Measurements from ENCODE around the gene ATP6V1G3. TPM values are rescaled to one million over a fixed set of nuclear protein-coding genes. Genes with fewer than 3 reads are reported as not detected.
A peak's percentile ranks its signal among the peaks of the same experiment; 100 is the strongest.
"Not testable (repeated sequence)": the region's sequence is repeated elsewhere in the genome, so short reads cannot be mapped to it uniquely, and the experiment has no call there.

Gene ATP6V1G3, protein sequence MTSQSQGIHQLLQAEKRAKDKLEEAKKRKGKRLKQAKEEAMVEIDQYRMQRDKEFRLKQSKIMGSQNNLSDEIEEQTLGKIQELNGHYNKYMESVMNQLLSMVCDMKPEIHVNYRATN
- polyA plus RNA-seq (2013), result not detected in 2 replicates

DNA sequence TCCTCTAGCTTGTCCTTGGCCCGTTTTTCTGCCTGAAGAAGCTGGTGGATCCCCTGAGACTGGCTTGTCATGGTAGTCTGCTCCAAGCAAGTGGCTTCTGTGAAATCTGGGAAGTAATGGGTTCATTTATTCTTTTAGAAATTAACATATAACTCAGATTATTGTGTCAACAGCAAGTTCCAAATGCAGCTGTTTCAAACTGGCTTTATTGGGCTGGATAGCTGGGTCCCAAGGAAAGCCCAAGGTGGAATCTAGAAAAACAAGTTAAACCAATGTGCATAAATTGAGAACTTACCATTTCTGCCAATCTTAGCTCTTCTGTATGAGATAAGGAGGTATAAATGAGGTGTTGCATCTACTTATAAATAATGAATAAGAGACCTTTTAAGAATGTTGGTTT lies at the start of gene ATP6V1G3:
TSS of gene ATP6V1G3 (minus strand) at position 101 of the 400 bp plus-strand sequence. CDS start at position 71, 30 bp downstream.
- no peak within 1 kb of the TSS for H3K18ac ChIP-seq (ENCODE audit: low read length)
- H3K14ac ChIP-seq (ENCODE audit: low read length), result no peak within 1 kb of the TSS
- H3K9ac ChIP-seq (ENCODE audit: low read length), result no peak within 1 kb of the TSS
- no peak within 1 kb of the TSS for H2AK5ac ChIP-seq (ENCODE audit: low read length)
- H4K8ac ChIP-seq (ENCODE audit: low read depth, low read length), result no peak within 1 kb of the TSS
- no peaks in the 10 kb centered on the region for H3K79me2 ChIP-seq (ENCODE audit: control insufficient read depth, insufficient read depth, low read length, poor library complexity)
- H2BK5ac ChIP-seq (ENCODE audit: low read depth, low read length, poor library complexity), result no peak within 1 kb of the TSS
- no peak within 1 kb of the TSS for H3K4ac ChIP-seq (ENCODE audit: low read depth, low read length)
- H3K79me1 ChIP-seq (ENCODE audit: low read length), result no peaks in the 10 kb centered on the region
- H2AFZ ChIP-seq (ENCODE audit: insufficient read depth, low read length, poor library complexity), result no peak within 1 kb of the TSS
- H2BK12ac ChIP-seq (ENCODE audit: low read length), result no peak within 1 kb of the TSS
- H3K23ac ChIP-seq (ENCODE audit: low read length), result no peak within 1 kb of the TSS
- H3K4me1 ChIP-seq (ENCODE audit: control insufficient read depth in 1 of 2, insufficient read depth in 2 of 2, low read length in 2 of 2), result no peaks in the 10 kb centered on the region
- no peak within 1 kb of the TSS for H4K12ac ChIP-seq (ENCODE audit: low read depth, low read length)
- H2BK120ac ChIP-seq (ENCODE audit: insufficient read depth, low read length, poor library complexity), result no peak within 1 kb of the TSS
- no peaks in the 10 kb centered on the region for H3K27me3 ChIP-seq (ENCODE audit: insufficient read depth, low read length)
- H4K91ac ChIP-seq (ENCODE audit: low read depth, low read length), result no peak within 1 kb of the TSS
- WGBS (ENCODE audit: extremely low coverage, insufficient coverage, insufficient read length), result no CpG with 5 or more reads among the region's 1 CpG
- no peak within 1 kb of the TSS for H3K27ac ChIP-seq (ENCODE audit: low read depth, low read length)
- H3K4me3 ChIP-seq (ENCODE audit: low read depth, low read length), result no peak within 1 kb of the TSS
- H3K36me3 ChIP-seq (ENCODE audit: control insufficient read depth in 1 of 2, insufficient read depth in 2 of 2, low read length in 2 of 2), result no peaks in the 10 kb centered on the region
- H3K9me3 ChIP-seq (ENCODE audit: insufficient read depth, low read depth, low read length), result no peaks in the 10 kb centered on the region
- no peak within 1 kb of the TSS for H3K4me2 ChIP-seq (ENCODE audit: low read length)
- DNase-seq, result peak in 1 of 2 donors; percentile 45

DNA sequence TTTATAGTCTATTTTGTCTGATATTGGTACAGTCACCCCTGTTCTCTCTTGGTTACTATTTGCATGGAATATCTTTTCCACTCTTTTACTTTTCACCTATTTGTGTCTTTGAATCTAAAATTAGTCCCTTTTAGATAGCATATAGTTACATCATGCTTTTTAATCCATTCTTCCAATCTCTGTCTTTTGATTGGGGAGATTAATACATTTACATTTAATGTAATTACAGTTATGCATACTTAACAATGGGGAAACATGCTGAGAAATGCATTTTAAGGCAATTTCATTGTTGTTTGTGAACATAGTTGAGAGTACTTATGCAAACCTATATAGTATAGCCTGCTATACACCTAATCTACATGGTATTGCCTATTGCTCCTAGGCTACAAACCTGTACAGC lies 48.4 kb upstream of the ATP6V1G3 start:
- Histone ChIP-seq H3K79me1 (ENCODE audit: low read length) (no peaks in the 10 kb centered on the region), H4K8ac (ENCODE audit: low read depth, low read length) (no peak overlapping the region), H3K18ac (ENCODE audit: low read length) (no peak overlapping the region), H3K9me3 (ENCODE audit: insufficient read depth, low read depth, low read length) (no peaks in the 10 kb centered on the region), H3K4me1 (ENCODE audit: control insufficient read depth in 1 of 2, insufficient read depth in 2 of 2, low read length in 2 of 2) (no peaks in the 10 kb centered on the region), H2AFZ (ENCODE audit: insufficient read depth, low read length, poor library complexity) (no peak overlapping the region), H3K4me2 (ENCODE audit: low read length) (no peak overlapping the region), H4K91ac (ENCODE audit: low read depth, low read length) (no peak overlapping the region), H2AK5ac (ENCODE audit: low read length) (no peak overlapping the region), H3K4me3 (ENCODE audit: low read depth, low read length) (no peak overlapping the region), H2BK5ac (ENCODE audit: low read depth, low read length, poor library complexity) (no peak overlapping the region), H3K9ac (ENCODE audit: low read length) (no peak overlapping the region), H2BK12ac (ENCODE audit: low read length) (no peak overlapping the region), H3K27ac (ENCODE audit: low read depth, low read length) (no peak overlapping the region), H2BK120ac (ENCODE audit: insufficient read depth, low read length, poor library complexity) (no peak overlapping the region), H3K14ac (ENCODE audit: low read length) (no peak overlapping the region), H4K12ac (ENCODE audit: low read depth, low read length) (no peak overlapping the region), H3K4ac (ENCODE audit: low read depth, low read length) (no peak overlapping the region), H3K79me2 (ENCODE audit: control insufficient read depth, insufficient read depth, low read length, poor library complexity) (no peaks in the 10 kb centered on the region), H3K36me3 (ENCODE audit: control insufficient read depth in 1 of 2, insufficient read depth in 2 of 2, low read length in 2 of 2) (no peaks in the 10 kb centered on the region), H3K27me3 (ENCODE audit: insufficient read depth, low read length) (no peaks in the 10 kb centered on the region), H3K23ac (ENCODE audit: low read length) (no peak overlapping the region)
- no peak for DNase-seq

DNA sequence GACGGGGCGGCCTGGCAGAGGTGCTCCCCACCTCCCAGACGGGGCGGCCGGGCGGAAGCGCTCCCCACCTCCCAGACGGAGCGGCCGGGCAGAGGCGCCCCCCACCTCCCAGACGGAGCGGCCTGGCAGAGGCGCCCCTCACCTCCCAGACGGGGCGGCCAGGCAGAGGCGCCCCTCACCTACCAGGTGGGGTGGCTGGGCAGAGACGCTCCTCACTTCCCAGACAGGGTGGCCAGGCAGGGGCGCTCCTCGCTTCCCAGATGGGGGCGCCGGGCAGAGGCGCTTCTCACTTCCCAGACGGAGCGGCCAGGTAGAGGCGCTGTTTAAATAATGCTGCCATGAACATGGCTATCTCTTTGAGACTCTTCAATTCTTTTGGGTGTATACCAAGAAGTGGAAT lies 43.7 kb upstream of the ATP6V1G3 start:
- WGBS (ENCODE audit: extremely low coverage, insufficient coverage, insufficient read length), result no CpG with 5 or more reads among the region's 26 CpGs
- Histone ChIP-seq H2BK12ac (ENCODE audit: low read length) (no peak overlapping the region), H3K36me3 (ENCODE audit: control insufficient read depth in 1 of 2, insufficient read depth in 2 of 2, low read length in 2 of 2) (no peaks in the 10 kb centered on the region)

DNA sequence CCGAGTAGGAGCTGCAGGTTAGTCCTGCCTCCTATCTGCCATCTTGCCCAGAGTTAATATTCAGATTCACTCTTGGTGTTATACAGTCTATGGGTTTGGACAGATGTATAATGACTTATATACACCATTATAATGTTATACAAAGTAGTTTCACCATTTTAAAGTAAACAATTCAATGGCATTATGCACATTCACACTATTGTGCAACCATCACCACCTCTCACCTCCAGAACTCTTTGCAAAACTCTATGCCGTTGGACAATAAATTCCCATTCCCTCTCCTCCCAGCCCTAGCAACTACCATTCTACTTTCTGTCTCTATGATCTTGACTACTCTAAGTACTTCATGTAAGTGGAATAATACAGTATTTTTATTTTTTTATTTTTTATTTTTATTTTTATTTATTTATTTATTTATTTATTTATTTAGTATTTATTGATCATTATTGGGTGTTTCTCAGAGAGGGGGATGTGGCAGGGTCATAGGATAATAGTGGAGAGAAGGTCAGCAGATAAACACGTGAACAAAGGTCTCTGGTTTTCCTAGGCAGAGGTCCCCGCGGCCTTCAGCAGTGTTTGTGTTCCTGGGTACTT lies 42.8 kb upstream of the ATP6V1G3 start:
- WGBS (ENCODE audit: extremely low coverage, insufficient coverage, insufficient read length), result no CpG with 5 or more reads among the region's 5 CpGs
- H3K4me2 ChIP-seq (ENCODE audit: low read length); DNase-seq: not testable (repeated sequence)

More for the DNA sequence above, 43.7 kb upstream of the ATP6V1G3 start:
- Histone ChIP-seq H4K91ac (ENCODE audit: low read depth, low read length) (no peak overlapping the region), H2AK5ac (ENCODE audit: low read length) (no peak overlapping the region), H2BK5ac (ENCODE audit: low read depth, low read length, poor library complexity) (no peak overlapping the region), H2BK120ac (ENCODE audit: insufficient read depth, low read length, poor library complexity) (no peak overlapping the region), H3K4me3 (ENCODE audit: low read depth, low read length) (no peak overlapping the region), H3K9ac (ENCODE audit: low read length) (no peak overlapping the region), H3K27ac (ENCODE audit: low read depth, low read length) (no peak overlapping the region), H3K4ac (ENCODE audit: low read depth, low read length) (no peak overlapping the region), H2AFZ (ENCODE audit: insufficient read depth, low read length, poor library complexity) (no peak overlapping the region), H4K12ac (ENCODE audit: low read depth, low read length) (no peak overlapping the region), H3K4me1 (ENCODE audit: control insufficient read depth in 1 of 2, insufficient read depth in 2 of 2, low read length in 2 of 2) (no peaks in the 10 kb centered on the region), H3K23ac (ENCODE audit: low read length) (no peak overlapping the region), H3K9me3 (ENCODE audit: insufficient read depth, low read depth, low read length) (peaks cover 2% of the 10 kb centered on the region), H3K14ac (ENCODE audit: low read length) (no peak overlapping the region), H3K27me3 (ENCODE audit: insufficient read depth, low read length) (no peaks in the 10 kb centered on the region), H3K4me2 (ENCODE audit: low read length) (no peak overlapping the region), H3K79me2 (ENCODE audit: control insufficient read depth, insufficient read depth, low read length, poor library complexity) (no peaks in the 10 kb centered on the region), H3K79me1 (ENCODE audit: low read length) (no peaks in the 10 kb centered on the region), H4K8ac (ENCODE audit: low read depth, low read length) (no peak overlapping the region), H3K18ac (ENCODE audit: low read length) (no peak overlapping the region)
- DNase-seq, result no peak

More for the DNA sequence above, 42.8 kb upstream of the ATP6V1G3 start:
- H3K23ac ChIP-seq (ENCODE audit: low read length); H3K27ac ChIP-seq (ENCODE audit: low read depth, low read length); H3K18ac ChIP-seq (ENCODE audit: low read length); H2AK5ac ChIP-seq (ENCODE audit: low read length); H3K9me3 ChIP-seq (ENCODE audit: insufficient read depth, low read depth, low read length); H2BK12ac ChIP-seq (ENCODE audit: low read length); H2AFZ ChIP-seq (ENCODE audit: insufficient read depth, low read length, poor library complexity); H2BK5ac ChIP-seq (ENCODE audit: low read depth, low read length, poor library complexity); H3K79me1 ChIP-seq (ENCODE audit: low read length); H3K14ac ChIP-seq (ENCODE audit: low read length); H3K36me3 ChIP-seq (ENCODE audit: control insufficient read depth in 1 of 2, insufficient read depth in 2 of 2, low read length in 2 of 2); H3K9ac ChIP-seq (ENCODE audit: low read length); H3K27me3 ChIP-seq (ENCODE audit: insufficient read depth, low read length); H3K4me3 ChIP-seq (ENCODE audit: low read depth, low read length); H3K4me1 ChIP-seq (ENCODE audit: control insufficient read depth in 1 of 2, insufficient read depth in 2 of 2, low read length in 2 of 2); H3K79me2 ChIP-seq (ENCODE audit: control insufficient read depth, insufficient read depth, low read length, poor library complexity); H4K8ac ChIP-seq (ENCODE audit: low read depth, low read length); H2BK120ac ChIP-seq (ENCODE audit: insufficient read depth, low read length, poor library complexity); H4K91ac ChIP-seq (ENCODE audit: low read depth, low read length); H3K4ac ChIP-seq (ENCODE audit: low read depth, low read length); H4K12ac ChIP-seq (ENCODE audit: low read depth, low read length): not testable (repeated sequence)

Data from trophoblast cell (in vitro differentiated cells and primary cell).